Natural killer cell (primary cell): ENCODE results near the gene EFS. TPM values are rescaled to one million over a fixed set of nuclear protein-coding genes. Genes with fewer than 3 reads are reported as not detected.

Source experiments
- ATAC-seq, 3 donors: fragments of 150-1000 bp in 2 of 3; fragments of 200-7000 bp in 1 of 3; cut with Tn5 transposase; 1 replicate in 1 of 3; 2 replicates in 2 of 3; pipeline ENCODE4 v1.10.0; 2021; ENCODE audit warnings: mild to moderate bottlenecking in 2 of 3, moderate library complexity in 2 of 3
- DNase-seq, 2 donors: peaks; one replicate each; pipeline versions ENCODE4 v3.0.0 to v3.0.0-alpha.2; 2013 to 2021; ENCODE audit warnings: mixed read lengths in 1 of 2
- H3K27ac ChIP-seq: one replicate; pipeline ENCODE4 v1.5.1; 2013; ENCODE audit warnings: mild to moderate bottlenecking, low read length
- H3K27me3 ChIP-seq: one replicate; pipeline ENCODE4 v1.6.1; 2013; ENCODE audit warnings: low read length; ENCODE audit not compliant: control insufficient read depth, insufficient read depth
- H3K36me3 ChIP-seq: one replicate; pipeline ENCODE4 v1.6.1; 2013; ENCODE audit warnings: low read length; ENCODE audit not compliant: control insufficient read depth, insufficient read depth
- H3K4me1 ChIP-seq: one replicate; pipeline ENCODE4 v1.6.1; 2013; ENCODE audit warnings: low read length; ENCODE audit not compliant: control insufficient read depth, insufficient read depth
- H3K4me3 ChIP-seq: one replicate; pipeline ENCODE4 v1.5.1; 2013; ENCODE audit warnings: low read length
- H3K9me3 ChIP-seq: one replicate; pipeline ENCODE4 v1.6.1; 2013; ENCODE audit warnings: low read length; ENCODE audit not compliant: control insufficient read depth, insufficient read depth
- H3K27ac Mint-ChIP-seq, 2 donors: one replicate each; pipeline ENCODE4 v1.8.0; 2022; ENCODE audit warnings: mild to moderate bottlenecking in 2 of 2, mixed read lengths in 2 of 2, moderate library complexity in 1 of 2
- H3K27me3 Mint-ChIP-seq, 2 donors: one replicate each; pipeline ENCODE4 v1.8.0; 2022; ENCODE audit warnings: low read depth in 2 of 2, mixed read lengths in 2 of 2
- H3K36me3 Mint-ChIP-seq: one replicate; pipeline ENCODE4 v1.8.0; 2022; ENCODE audit warnings: mixed read lengths
- H3K4me1 Mint-ChIP-seq, 2 donors: one replicate each; pipeline ENCODE4 v1.8.0; 2022; ENCODE audit warnings: mixed read lengths in 2 of 2
- H3K4me3 Mint-ChIP-seq: one replicate; pipeline ENCODE4 v1.8.0; 2022; ENCODE audit warnings: mild to moderate bottlenecking, moderate library complexity, mixed read lengths
- H3K9me3 Mint-ChIP-seq, 2 donors: one replicate each; pipeline ENCODE4 v1.8.0; 2022; ENCODE audit warnings: mixed read lengths in 2 of 2
- WGBS: methylation state at CpG from one replicate; pipeline ENCODE4 v1.1.7; 2013; ENCODE audit warnings: missing lambda C conversion rate; ENCODE audit not compliant: insufficient coverage; 5-methylcytosine and 5-hydroxymethylcytosine counted together
- intact Hi-C: fragments of 100-400 bp; cut with micrococcal nuclease; formaldehyde crosslinking; loops from one replicate; pipeline ENCODE4 v1.14.2; 2022
- total RNA-seq, 4 donors: library from RNA; stranded (reverse); fragments of 120-200 nt in 1 of 4; gene quantifications; one replicate each; pipeline versions ENCODE4 v1.2.3 to v1.2.4, GENCODE V29; 2013 to 2022
- TF ChIP-seq, protein P1 (sequence below): fragments of 200-600 bp; IDR thresholded peaks from one replicate; pipeline ENCODE4 v1.8.0; 2022; ENCODE audit warnings: antibody characterized with exemption

EFS gene
- total RNA-seq, 3 donors from 2014 or later (not counting 1 experiment from before 2014, with no cell fraction given): not detected

DNA sequence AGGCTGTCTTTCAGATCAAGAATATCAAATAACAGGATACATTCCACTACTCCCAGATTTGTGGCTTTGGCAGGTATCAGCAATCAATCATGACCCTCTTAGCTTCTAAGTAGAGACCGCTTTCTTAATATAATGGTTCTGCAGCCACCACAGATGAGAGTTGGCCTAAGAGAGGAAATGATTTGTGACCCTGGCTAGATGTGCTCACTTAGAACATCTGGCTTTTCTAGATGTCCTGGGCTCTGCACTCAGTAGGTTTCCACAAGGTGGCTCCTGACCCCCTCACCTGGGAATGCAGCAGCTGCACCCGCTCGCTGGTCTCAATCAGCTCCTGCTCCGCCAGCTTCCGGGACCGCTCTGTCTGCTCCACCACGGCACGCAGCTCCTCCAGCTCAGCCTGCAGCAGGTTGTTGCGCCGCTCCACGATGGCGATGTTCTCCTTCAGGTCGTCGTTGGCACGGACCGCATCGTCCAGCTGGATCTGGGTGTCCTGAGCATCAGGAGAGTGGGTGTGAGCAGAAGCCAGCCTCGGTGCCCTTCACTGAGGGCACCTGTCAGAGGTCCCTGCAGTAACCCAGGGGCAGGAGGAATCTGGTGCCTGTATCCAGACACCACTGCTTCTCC, 20.8 kb upstream of the EFS start:
- H3K27ac Mint-ChIP-seq: no peak overlapping the region
- Histone ChIP-seq H3K36me3 (no peaks in the 10 kb centered on the region), H3K27me3 (no peaks in the 10 kb centered on the region), H3K9me3 (no peaks in the 10 kb centered on the region), H3K27ac (no peak overlapping the region), H3K4me1 (no peaks in the 10 kb centered on the region), H3K4me3 (no peak overlapping the region)
- DNase-seq: no peak
- H3K4me3 Mint-ChIP-seq: no peak overlapping the region
- peaks cover 0 to 9% of the 10 kb centered on the region in 2 donors for H3K27me3 Mint-ChIP-seq
- TF ChIP-seq, protein P1, sequence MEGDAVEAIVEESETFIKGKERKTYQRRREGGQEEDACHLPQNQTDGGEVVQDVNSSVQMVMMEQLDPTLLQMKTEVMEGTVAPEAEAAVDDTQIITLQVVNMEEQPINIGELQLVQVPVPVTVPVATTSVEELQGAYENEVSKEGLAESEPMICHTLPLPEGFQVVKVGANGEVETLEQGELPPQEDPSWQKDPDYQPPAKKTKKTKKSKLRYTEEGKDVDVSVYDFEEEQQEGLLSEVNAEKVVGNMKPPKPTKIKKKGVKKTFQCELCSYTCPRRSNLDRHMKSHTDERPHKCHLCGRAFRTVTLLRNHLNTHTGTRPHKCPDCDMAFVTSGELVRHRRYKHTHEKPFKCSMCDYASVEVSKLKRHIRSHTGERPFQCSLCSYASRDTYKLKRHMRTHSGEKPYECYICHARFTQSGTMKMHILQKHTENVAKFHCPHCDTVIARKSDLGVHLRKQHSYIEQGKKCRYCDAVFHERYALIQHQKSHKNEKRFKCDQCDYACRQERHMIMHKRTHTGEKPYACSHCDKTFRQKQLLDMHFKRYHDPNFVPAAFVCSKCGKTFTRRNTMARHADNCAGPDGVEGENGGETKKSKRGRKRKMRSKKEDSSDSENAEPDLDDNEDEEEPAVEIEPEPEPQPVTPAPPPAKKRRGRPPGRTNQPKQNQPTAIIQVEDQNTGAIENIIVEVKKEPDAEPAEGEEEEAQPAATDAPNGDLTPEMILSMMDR: no peak
- no peaks in the 10 kb centered on the region for H3K4me1 Mint-ChIP-seq
- no peak for ATAC-seq
- no peaks in the 10 kb centered on the region for H3K9me3 Mint-ChIP-seq
- no peaks in the 10 kb centered on the region for H3K36me3 Mint-ChIP-seq
- intact Hi-C loops: no loop called here
- 93% methylated on average over 18 of the region's 18 CpGs for WGBS

DNA sequence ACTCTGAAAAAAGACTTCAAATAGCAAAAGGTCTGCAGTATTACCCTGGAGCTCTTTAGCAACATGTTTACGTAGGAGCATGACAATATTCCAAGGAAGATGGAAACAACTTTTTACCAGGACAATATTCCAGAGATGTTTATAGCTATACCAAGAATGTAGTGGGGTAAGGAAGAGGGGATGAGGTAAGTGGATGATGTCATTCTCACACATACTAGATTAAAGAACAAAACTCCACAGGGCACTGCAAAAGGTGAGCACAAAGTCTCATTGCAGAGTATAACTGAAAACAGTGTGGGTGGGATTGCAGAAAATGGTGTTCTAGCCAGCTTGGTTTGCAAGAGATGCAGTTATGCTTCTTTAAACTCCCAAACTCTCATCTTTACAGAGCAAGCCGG, 20.3 kb upstream of the EFS start:
- no peak overlapping the region for H3K27ac Mint-ChIP-seq
- H3K4me3 Mint-ChIP-seq: no peak overlapping the region
- no peaks in the 10 kb centered on the region for H3K4me1 Mint-ChIP-seq
- H3K36me3 Mint-ChIP-seq: no peaks in the 10 kb centered on the region
- ATAC-seq (no peak), DNase-seq (no peak)
- no peaks in the 10 kb centered on the region for H3K9me3 Mint-ChIP-seq
- 95% methylated on average over 2 of the region's 2 CpGs for WGBS
- no peaks in the 10 kb centered on the region for H3K27me3 ChIP-seq
- peaks cover 0 to 9% of the 10 kb centered on the region in 2 donors for H3K27me3 Mint-ChIP-seq
- H3K4me1 ChIP-seq: no peaks in the 10 kb centered on the region
- H3K4me3 ChIP-seq: no peak overlapping the region
- H3K27ac ChIP-seq: no peak overlapping the region
- TF ChIP-seq, protein P1: no peak
- H3K36me3 ChIP-seq: no peaks in the 10 kb centered on the region
- intact Hi-C loops: no loop called here
- no peaks in the 10 kb centered on the region for H3K9me3 ChIP-seq

GRCh38 chr14:23384364-23385080, 19.6 kb upstream of the EFS start:
- ATAC-seq (no peak), DNase-seq (no peak)
- no peaks in the 10 kb centered on the region for H3K27me3 ChIP-seq
- H3K9me3 Mint-ChIP-seq: no peaks in the 10 kb centered on the region
- no peaks in the 10 kb centered on the region for H3K36me3 Mint-ChIP-seq
- H3K4me3 Mint-ChIP-seq: no peak overlapping the region
- intact Hi-C loops: no loop called here
- no peak overlapping the region for H3K27ac ChIP-seq
- H3K4me1 ChIP-seq: no peaks in the 10 kb centered on the region
- no peak overlapping the region for H3K4me3 ChIP-seq
- TF ChIP-seq, protein P1: no peak
- H3K9me3 ChIP-seq: no peaks in the 10 kb centered on the region
- H3K27ac Mint-ChIP-seq: no peak overlapping the region
- H3K4me1 Mint-ChIP-seq: no peaks in the 10 kb centered on the region
- H3K27me3 Mint-ChIP-seq: peaks cover 0 to 6% of the 10 kb centered on the region in 2 donors
- H3K36me3 ChIP-seq: no peaks in the 10 kb centered on the region
- 90% methylated on average over 25 of the region's 29 CpGs for WGBS
